Endodermal cell (in vitro differentiated cells): ENCODE measurements around the gene NEB. TPM values are rescaled to one million over a fixed set of nuclear protein-coding genes. Genes with fewer than 3 reads are reported as not detected.

ENCODE experiments used
- DNase-seq: peaks from one replicate; pipeline ENCODE4 v3.0.0-alpha.2; 2017
- H3K27ac ChIP-seq: 2 replicates; pipeline ENCODE4 v1.5.1; 2013; ENCODE audit warnings: mild to moderate bottlenecking, low read depth, low read length, moderate library complexity
- H3K27me3 ChIP-seq: 2 replicates; pipeline ENCODE4 v1.6.1; 2013; ENCODE audit warnings: mild to moderate bottlenecking, low read length, moderate library complexity; ENCODE audit not compliant: insufficient read depth, control insufficient read depth, poor library complexity, severe bottlenecking
- H3K36me3 ChIP-seq: 2 replicates; pipeline ENCODE4 v1.7.0; 2013; ENCODE audit warnings: mild to moderate bottlenecking, low read length, moderate library complexity; ENCODE audit not compliant: control insufficient read depth, insufficient read depth
- H3K4me1 ChIP-seq: one replicate; pipeline ENCODE4 v1.7.0; 2013; ENCODE audit warnings: low read length; ENCODE audit not compliant: control insufficient read depth, insufficient read depth
- H3K4me3 ChIP-seq: 2 replicates; pipeline ENCODE4 v1.5.1; 2013; ENCODE audit warnings: mild to moderate bottlenecking, low read length, moderate library complexity
- H3K9ac ChIP-seq: 2 replicates; pipeline ENCODE4 v1.6.1; 2013; ENCODE audit warnings: mild to moderate bottlenecking, low read length, moderate library complexity; ENCODE audit not compliant: poor library complexity, severe bottlenecking; ENCODE audit errors: extremely low read depth
- H3K9me3 ChIP-seq: 2 replicates; pipeline ENCODE4 v1.6.1; 2013; ENCODE audit warnings: mild to moderate bottlenecking, low read length, moderate library complexity; ENCODE audit not compliant: control insufficient read depth
- H3K27ac Mint-ChIP-seq: 2 replicates; pipeline ENCODE4 v1.8.0; 2020; ENCODE audit warnings: mixed read lengths
- H3K27me3 Mint-ChIP-seq: 2 replicates; pipeline ENCODE4 v1.8.0; 2021; ENCODE audit warnings: mild to moderate bottlenecking, mixed read lengths; ENCODE audit not compliant: insufficient read depth
- H3K36me3 Mint-ChIP-seq: 2 replicates; pipeline ENCODE4 v1.8.0; 2020; ENCODE audit warnings: low read depth, mixed read lengths
- H3K4me1 Mint-ChIP-seq: 2 replicates; pipeline ENCODE4 v1.8.0; 2020; ENCODE audit warnings: mixed read lengths
- H3K4me3 Mint-ChIP-seq: 2 replicates; pipeline ENCODE4 v1.8.0; 2020; ENCODE audit warnings: mild to moderate bottlenecking, moderate library complexity, mixed read lengths
- H3K9me3 Mint-ChIP-seq: 2 replicates; pipeline ENCODE4 v1.8.0; 2020; ENCODE audit warnings: mild to moderate bottlenecking, mixed read lengths
- CTCF ChIP-seq: fragments of 200-600 bp; sonication (generic); conservative IDR thresholded peaks from 2 replicates; pipeline ENCODE4 v1.5.0; 2021; ENCODE audit warnings: antibody characterized with exemption, mild to moderate bottlenecking
- WGBS, 2 experiments: methylation state at CpG; one replicate each; pipeline versions ENCODE4 v1.1.5 to v1.1.7; 2013; ENCODE audit warnings: missing lambda C conversion rate in 2 of 2, mixed read lengths in 1 of 2; ENCODE audit not compliant: insufficient coverage in 1 of 2, insufficient read length in 1 of 2; 5-methylcytosine and 5-hydroxymethylcytosine counted together
- total RNA-seq, 2 donors: library from RNA; stranded (reverse); fragmentation: NEBNext Ultra II Directional in 1 of 2; extraction: Animal tissue kit (Norgen Biotek cat#: 25700) in 1 of 2; gene quantifications; 2 replicates in 1 of 2; 3 replicates in 1 of 2; pipeline ENCODE4 v1.2.1, GENCODE V29; 2021

The NEB gene
- total RNA-seq, 2 donors from 2014 or later, result 4.4 to 5.4 TPM

- Histone ChIP-seq H3K9ac (no peak overlapping the region), H3K4me1 (no peaks in the 10 kb centered on the region), H3K4me3 (no peak overlapping the region), H3K27ac (no peak overlapping the region), H3K36me3 (peaks cover 27% of the 10 kb centered on the region), H3K9me3 (peaks cover 46% of the 10 kb centered on the region), H3K27me3 (no peaks in the 10 kb centered on the region)
- DNase-seq, result no peak
- Mint-ChIP-seq H3K36me3 (peaks cover 55% of the 10 kb centered on the region), H3K4me1 (peaks cover 12% of the 10 kb centered on the region), H3K27me3 (no peaks in the 10 kb centered on the region), H3K9me3 (peaks cover 44% of the 10 kb centered on the region), H3K4me3 (no peak overlapping the region), H3K27ac (no peak overlapping the region)
- TF ChIP-seq CTCF, result no peak
- 92 to 97% methylated on average over 2 to 3 of the region's 3 CpGs for WGBS, 2 experiments
Measured at GRCh38 chr2:151774506-151774905, 40.2 kb upstream of the NEB start.

GRCh38 chr2:151771599-151772358 lies 37.5 kb upstream of the NEB start:
- no peaks in the 10 kb centered on the region for H3K27me3 ChIP-seq
- H3K27ac Mint-ChIP-seq, result no peak overlapping the region
- WGBS, 2 experiments, result 94 to 96% methylated on average over 7 to 10 of the region's 10 CpGs
- H3K9ac ChIP-seq, result no peak overlapping the region
- H3K4me3 Mint-ChIP-seq, result no peak overlapping the region
- H3K4me1 Mint-ChIP-seq, result peaks cover 10% of the 10 kb centered on the region
- H3K4me1 ChIP-seq, result no peaks in the 10 kb centered on the region
- no peak for TF ChIP-seq CTCF
- H3K27ac ChIP-seq, result no peak overlapping the region
- H3K9me3 Mint-ChIP-seq, result peaks cover 22% of the 10 kb centered on the region
- no peak overlapping the region for H3K4me3 ChIP-seq
- no peak for DNase-seq
- H3K36me3 ChIP-seq, result peaks cover 10% of the 10 kb centered on the region
- peaks cover 23% of the 10 kb centered on the region for H3K9me3 ChIP-seq
- H3K36me3 Mint-ChIP-seq, result peaks cover 30% of the 10 kb centered on the region
- H3K27me3 Mint-ChIP-seq, result no peaks in the 10 kb centered on the region

GRCh38 chr2:151770995-151771394 lies 36.7 kb upstream of the NEB start:
- Histone ChIP-seq H3K4me1 (no peaks in the 10 kb centered on the region), H3K27ac (no peak overlapping the region), H3K36me3 (peaks cover 6% of the 10 kb centered on the region), H3K4me3 (no peak overlapping the region), H3K27me3 (no peaks in the 10 kb centered on the region), H3K9ac (no peak overlapping the region), H3K9me3 (peaks cover 15% of the 10 kb centered on the region)
- Mint-ChIP-seq H3K27ac (no peak overlapping the region), H3K4me3 (no peak overlapping the region), H3K36me3 (peaks cover 23% of the 10 kb centered on the region), H3K9me3 (peaks cover 14% of the 10 kb centered on the region), H3K27me3 (no peaks in the 10 kb centered on the region), H3K4me1 (peaks cover 9% of the 10 kb centered on the region)
- no peak for TF ChIP-seq CTCF
- WGBS, 2 experiments, result 88% methylated on average over 2 of the region's 2 CpGs; no CpG with 5 or more reads in 1 of the 2 experiments
- no peak for DNase-seq
